Fibroblast of pulmonary artery (primary cell): ENCODE results near the gene ADAMTS3.

Experiments
- DNase-seq: peaks from one replicate; pipeline ENCODE4 v3.0.0-alpha.2; 2010; ENCODE audit warnings: low read depth
- H3K4me3 ChIP-seq: replicated peaks from 2 replicates; pipeline ENCODE4 v1.5.1; 2011; ENCODE audit warnings: low read depth, mild to moderate bottlenecking, control low read depth, low read length, moderate library complexity
- CTCF ChIP-seq: IDR thresholded peaks from 2 replicates; pipeline ENCODE4 v1.5.1; 2011; ENCODE audit warnings: mild to moderate bottlenecking, control low read depth, low read length, inconsistent platforms; ENCODE audit errors: missing control alignments

Gene ADAMTS3

GRCh38 chr4:72300126-72300525 lies 268.9 kb downstream of the ADAMTS3 start:
- no peak for DNase-seq

GRCh38 chr4:72295966-72296557 lies 273.0 kb downstream of the ADAMTS3 start:
- TF ChIP-seq CTCF, result peak; percentile 75
- H3K4me3 ChIP-seq, result no peak overlapping the region
- DNase-seq, result peak; percentile 78

More at GRCh38 chr4:72300126-72300525, 268.9 kb downstream of the ADAMTS3 start:
- no peak for TF ChIP-seq CTCF
- no peak overlapping the region for H3K4me3 ChIP-seq

GRCh38 chr4:72290737-72291136 lies 278.3 kb downstream of the ADAMTS3 start:
- no peak overlapping the region for H3K4me3 ChIP-seq
- TF ChIP-seq CTCF, result no peak
- DNase-seq, result no peak

GRCh38 chr4:72286910-72287309 lies 282.1 kb downstream of the ADAMTS3 start:
- DNase-seq, result no peak
- H3K4me3 ChIP-seq, result no peak overlapping the region
- TF ChIP-seq CTCF, result no peak

- peak; percentile 2 for TF ChIP-seq CTCF
- DNase-seq, result peak; percentile 44
- H3K4me3 ChIP-seq, result no peak overlapping the region
These were observed 282.8 kb downstream of the ADAMTS3 start for GRCh38 chr4:72286185-72286584.

- no peak for DNase-seq
- TF ChIP-seq CTCF, result no peak
- no peak overlapping the region for H3K4me3 ChIP-seq
These were observed 285.7 kb downstream of the ADAMTS3 start for GRCh38 chr4:72283357-72283756.

- no peak for DNase-seq
- no peak for TF ChIP-seq CTCF
- H3K4me3 ChIP-seq, result no peak overlapping the region
These were observed 288.8 kb downstream of the ADAMTS3 start for GRCh38 chr4:72280252-72280651.
